ENCODE results near the gene PLEKHA4. TPM values are rescaled to one million over a fixed set of nuclear protein-coding genes. Genes with fewer than 3 reads are reported as not detected.

PLEKHA4 gene
- total RNA-seq, 2 experiments from 2014 or later, result 7.0 to 10.9 TPM

GRCh38 chr19:48812094-48812929 lies 56.1 kb downstream of the PLEKHA4 start:
- intact Hi-C loops (cut with DNase I, micrococcal nuclease), result loop anchor here in 1 of 2 experiments (5.0 kb wide), 1 partner anchor 830 kb away; the partner anchor contains the start of genes RRAS and SCAF1
- POLR2A ChIA-PET, result interaction anchor here (0.7 kb wide), 1 partner anchor 179 kb away, joined by 6 read pairs; no protein-coding TSS in a partner anchor
- peaks cover 6% of the 10 kb centered on the region for H3K36me3 Mint-ChIP-seq (ENCODE audit: low read depth)
- peak; percentile 78 for DNase-seq
- peak overlapping the region; percentile 37 for H3K27ac Mint-ChIP-seq
- no peaks in the 10 kb centered on the region for H3K27me3 Mint-ChIP-seq
- CTCF ChIA-PET, result interaction anchor here (0.5 to 1.6 kb wide), 2 partner anchors 8 to 17 kb away, joined by 3 to 5 read pairs; no protein-coding TSS in a partner anchor
- no peaks in the 10 kb centered on the region for H3K9me3 Mint-ChIP-seq (ENCODE audit: low read depth)
- H3K4me1 Mint-ChIP-seq, result peaks cover 29% of the 10 kb centered on the region
- H3K4me3 Mint-ChIP-seq, result peak overlapping the region; percentile 85
- peak; percentile 40 for ATAC-seq

- Mint-ChIP-seq H3K4me1 (peaks cover 24% of the 10 kb centered on the region), H3K27ac (peak overlapping the region; percentile 81), H3K36me3 (ENCODE audit: low read depth) (peaks cover 11% of the 10 kb centered on the region), H3K4me3 (peak overlapping the region; percentile 85), H3K27me3 (no peaks in the 10 kb centered on the region), H3K9me3 (ENCODE audit: low read depth) (no peaks in the 10 kb centered on the region)
- DNase-seq (peak; percentile 27), ATAC-seq (no peak)
- intact Hi-C loops (cut with DNase I, micrococcal nuclease), result loop anchor here in 1 of 2 experiments (1.0 to 5.0 kb wide), 5 partner anchors 25 to 832 kb away; partner anchors contain the start of genes FTL, PPP1R15A, RRAS and SCAF1
- ChIA-PET POLR2A (no interaction called here), CTCF (interaction anchor here (0.7 to 1.6 kb wide), 6 partner anchors 15 to 160 kb away, joined by 3 to 12 read pairs (median 3); no protein-coding TSS in a partner anchor)
Observed at GRCh38 chr19:48810151-48810550, 58.3 kb downstream of the PLEKHA4 start.

GRCh38 chr19:48807590-48808308 lies 60.7 kb downstream of the PLEKHA4 start:
- Mint-ChIP-seq H3K27me3 (no peaks in the 10 kb centered on the region), H3K4me3 (no peak overlapping the region), H3K27ac (no peak overlapping the region), H3K36me3 (ENCODE audit: low read depth) (peaks cover 11% of the 10 kb centered on the region), H3K4me1 (peaks cover 24% of the 10 kb centered on the region), H3K9me3 (ENCODE audit: low read depth) (no peaks in the 10 kb centered on the region)
- CTCF ChIA-PET, result interaction anchor here (0.6 to 1.6 kb wide), 5 partner anchors 12 to 186 kb away, joined by 3 to 8 read pairs (median 6); partner anchors contain the start of gene RUVBL2
- POLR2A ChIA-PET, result interaction anchor here (1.5 kb wide), 1 partner anchor 12 kb away, joined by 4 read pairs; no protein-coding TSS in a partner anchor
- ATAC-seq (no peak), DNase-seq (no peak)
- intact Hi-C loops (cut with DNase I, micrococcal nuclease), result no loop called here

GRCh38 chr19:48806818-48807589 lies 61.4 kb downstream of the PLEKHA4 start:
- Mint-ChIP-seq H3K27ac (no peak overlapping the region), H3K4me3 (no peak overlapping the region), H3K27me3 (no peaks in the 10 kb centered on the region), H3K9me3 (ENCODE audit: low read depth) (no peaks in the 10 kb centered on the region), H3K4me1 (peaks cover 19% of the 10 kb centered on the region), H3K36me3 (ENCODE audit: low read depth) (peaks cover 11% of the 10 kb centered on the region)
- intact Hi-C loops (cut with DNase I, micrococcal nuclease), result loop anchor here in 1 of 2 experiments (1.0 kb wide), 1 partner anchor 185 kb away; no protein-coding TSS in a partner anchor
- no peak for DNase-seq
- ATAC-seq, result no peak
- ChIA-PET CTCF (interaction anchor here (0.6 to 1.6 kb wide), 12 partner anchors 11 to 635 kb away, joined by 3 to 10 read pairs (median 3); partner anchors contain the start of genes HSD17B14 and RUVBL2), POLR2A (interaction anchor here (0.6 to 1.5 kb wide), 3 partner anchors 12 to 69 kb away, joined by 3 to 4 read pairs (median 4); no protein-coding TSS in a partner anchor)

GRCh38 chr19:48806518-48806817 lies 61.9 kb downstream of the PLEKHA4 start:
- Mint-ChIP-seq H3K9me3 (ENCODE audit: low read depth) (no peaks in the 10 kb centered on the region), H3K4me1 (peaks cover 18% of the 10 kb centered on the region), H3K27me3 (no peaks in the 10 kb centered on the region), H3K36me3 (ENCODE audit: low read depth) (peaks cover 11% of the 10 kb centered on the region), H3K4me3 (no peak overlapping the region), H3K27ac (no peak overlapping the region)
- ATAC-seq (peak; percentile 65), DNase-seq (peak; percentile 66)
- ChIA-PET POLR2A (interaction anchor here (0.6 to 1.5 kb wide), 2 partner anchors 11 to 70 kb away, joined by 3 to 4 read pairs; no protein-coding TSS in a partner anchor), CTCF (interaction anchor here (0.6 to 1.6 kb wide), 8 partner anchors 10 to 635 kb away, joined by 3 to 10 read pairs (median 4); partner anchors contain the start of gene HSD17B14)
- intact Hi-C loops (cut with DNase I, micrococcal nuclease), result loop anchor here in 1 of 2 experiments (1.0 kb wide), 1 partner anchor 186 kb away; no protein-coding TSS in a partner anchor

- Mint-ChIP-seq H3K4me3 (no peak overlapping the region), H3K27ac (no peak overlapping the region), H3K27me3 (no peaks in the 10 kb centered on the region), H3K4me1 (peaks cover 18% of the 10 kb centered on the region), H3K36me3 (ENCODE audit: low read depth) (peaks cover 11% of the 10 kb centered on the region), H3K9me3 (ENCODE audit: low read depth) (no peaks in the 10 kb centered on the region)
- intact Hi-C loops (cut with DNase I, micrococcal nuclease), result no loop called here
- CTCF ChIA-PET, result interaction anchor here (1.0 kb wide), 1 partner anchor 10 kb away, joined by 5 read pairs; no protein-coding TSS in a partner anchor
- POLR2A ChIA-PET, result no interaction called here
- ATAC-seq, result no peak
- no peak for DNase-seq
Observed at GRCh38 chr19:48805452-48805851, 63.0 kb downstream of the PLEKHA4 start.

- ChIA-PET POLR2A (no interaction called here), CTCF (interaction anchor here (1.0 kb wide), 1 partner anchor 9 kb away, joined by 5 read pairs; no protein-coding TSS in a partner anchor)
- Mint-ChIP-seq H3K4me3 (no peak overlapping the region), H3K4me1 (peaks cover 10% of the 10 kb centered on the region), H3K27me3 (no peaks in the 10 kb centered on the region), H3K36me3 (ENCODE audit: low read depth) (peaks cover 11% of the 10 kb centered on the region), H3K9me3 (ENCODE audit: low read depth) (no peaks in the 10 kb centered on the region), H3K27ac (no peak overlapping the region)
- no peak for DNase-seq
- ATAC-seq, result no peak
- intact Hi-C loops (cut with DNase I, micrococcal nuclease), result no loop called here
Observed at GRCh38 chr19:48804496-48804895, 63.9 kb downstream of the PLEKHA4 start.

- no peaks in the 10 kb centered on the region for H3K4me1 Mint-ChIP-seq
- H3K4me3 Mint-ChIP-seq, result no peak overlapping the region
Observed at GRCh38 chr19:48802623-48803022, 65.8 kb downstream of the PLEKHA4 start.

GRCh38 chr19:48799358-48800300 lies 68.8 kb downstream of the PLEKHA4 start:
- peaks cover under 1% of the 10 kb centered on the region for H3K36me3 Mint-ChIP-seq (ENCODE audit: low read depth)
- no peaks in the 10 kb centered on the region for H3K9me3 Mint-ChIP-seq (ENCODE audit: low read depth)
- DNase-seq, result no peak
- H3K4me3 Mint-ChIP-seq, result no peak overlapping the region
- no peaks in the 10 kb centered on the region for H3K27me3 Mint-ChIP-seq
- ATAC-seq, result no peak
- H3K27ac Mint-ChIP-seq, result no peak overlapping the region
- CTCF ChIA-PET, result interaction anchor here (1.2 kb wide), 1 partner anchor 10 kb away, joined by 7 read pairs; no protein-coding TSS in a partner anchor
- intact Hi-C loops (cut with DNase I, micrococcal nuclease), result no loop called here
- POLR2A ChIA-PET, result no interaction called here
- peaks cover 4% of the 10 kb centered on the region for H3K4me1 Mint-ChIP-seq

More at GRCh38 chr19:48802623-48803022, 65.8 kb downstream of the PLEKHA4 start:
- ChIA-PET POLR2A (no interaction called here), CTCF (interaction anchor here (0.7 to 2.4 kb wide), 3 partner anchors 10 to 39 kb away, joined by 3 to 9 read pairs (median 9); no protein-coding TSS in a partner anchor)
- H3K27me3 Mint-ChIP-seq, result no peaks in the 10 kb centered on the region
- ATAC-seq, result no peak
- intact Hi-C loops (cut with DNase I, micrococcal nuclease), result no loop called here
- peaks cover 6% of the 10 kb centered on the region for H3K36me3 Mint-ChIP-seq (ENCODE audit: low read depth)
- no peaks in the 10 kb centered on the region for H3K9me3 Mint-ChIP-seq (ENCODE audit: low read depth)
- H3K27ac Mint-ChIP-seq, result no peak overlapping the region
- DNase-seq, result no peak

- no peak overlapping the region for H3K27ac Mint-ChIP-seq
- ATAC-seq (no peak), DNase-seq (no peak)
- no peaks in the 10 kb centered on the region for H3K27me3 Mint-ChIP-seq
- no peaks in the 10 kb centered on the region for H3K9me3 Mint-ChIP-seq (ENCODE audit: low read depth)
- ChIA-PET POLR2A (no interaction called here), CTCF (interaction anchor here (0.6 to 1.2 kb wide), 2 partner anchors 9 to 108 kb away, joined by 4 to 7 read pairs; no protein-coding TSS in a partner anchor)
- peaks cover 7% of the 10 kb centered on the region for H3K4me1 Mint-ChIP-seq
- H3K36me3 Mint-ChIP-seq (ENCODE audit: low read depth), result peaks cover 4% of the 10 kb centered on the region
- no peak overlapping the region for H3K4me3 Mint-ChIP-seq
- intact Hi-C loops (cut with DNase I, micrococcal nuclease), result no loop called here
Observed at GRCh38 chr19:48798937-48799336, 69.5 kb downstream of the PLEKHA4 start.
